HG03378 (cell line): Measurements from ENCODE around the gene CYP4B1.

Experiments used
- ATAC-seq: cut with Tn5 transposase; IDR thresholded peaks from one replicate; pipeline ENCODE4 v1.9.1; 2021; ENCODE audit warnings: mild to moderate bottlenecking, moderate library complexity; ENCODE audit not compliant: unreplicated experiment

The CYP4B1 gene

DNA sequence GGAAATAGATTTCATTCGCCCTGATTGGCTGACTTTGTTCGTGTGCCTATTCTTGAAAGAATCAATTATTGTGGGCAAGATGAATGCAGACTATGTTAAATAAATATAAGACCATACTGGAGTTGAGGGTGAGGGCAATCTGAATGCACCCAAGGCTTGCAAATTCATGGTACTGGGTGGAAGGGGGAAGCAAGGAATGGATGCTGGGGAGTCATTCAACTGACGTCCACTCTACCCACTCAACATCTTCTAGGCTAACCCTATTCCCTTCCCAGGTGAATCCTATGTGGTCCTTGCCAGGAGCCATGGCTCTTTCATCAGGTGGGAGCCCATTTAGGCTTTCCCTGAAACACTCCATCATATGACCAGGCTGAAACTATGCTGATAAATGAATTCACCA, 5.7 kb upstream of the CYP4B1 start:
- ATAC-seq: no peak

DNA sequence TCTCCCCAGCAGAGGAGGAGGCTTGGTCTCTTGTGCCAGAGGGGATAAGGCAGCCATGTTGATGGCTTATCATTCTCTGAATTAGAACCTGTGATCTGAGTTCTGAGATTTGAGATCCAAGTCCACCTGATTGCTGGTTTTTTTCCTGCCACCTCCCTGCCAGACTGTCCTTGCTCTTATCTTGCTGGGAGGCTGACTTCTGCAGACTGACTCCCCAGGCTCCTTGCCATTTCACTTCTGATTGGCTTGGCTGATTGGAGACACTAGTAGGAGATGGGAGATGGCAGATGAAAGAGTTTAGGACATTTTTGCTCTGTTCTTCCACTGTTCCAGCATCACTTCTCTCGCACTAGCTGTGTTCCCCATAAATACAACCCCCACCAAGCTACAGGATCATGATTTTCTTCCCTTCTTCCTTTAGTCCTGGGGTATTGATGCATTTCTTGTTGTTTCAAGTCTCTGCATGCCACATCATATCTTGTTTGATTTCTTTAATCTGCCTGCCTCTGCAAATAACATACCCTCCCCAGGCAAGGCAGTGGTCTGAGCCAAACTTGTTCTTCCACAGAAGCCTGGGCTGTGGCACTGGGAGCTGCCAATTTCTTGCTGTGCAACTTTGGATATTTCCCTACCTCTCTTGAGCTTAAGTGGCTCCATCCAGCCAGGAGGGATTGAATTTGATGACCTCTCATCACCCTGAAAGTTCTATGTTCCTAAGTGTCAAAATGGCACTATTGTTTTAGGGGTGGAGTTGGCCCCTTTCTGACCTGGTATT, 963 bp upstream of the CYP4B1 start:
- no peak for ATAC-seq

DNA sequence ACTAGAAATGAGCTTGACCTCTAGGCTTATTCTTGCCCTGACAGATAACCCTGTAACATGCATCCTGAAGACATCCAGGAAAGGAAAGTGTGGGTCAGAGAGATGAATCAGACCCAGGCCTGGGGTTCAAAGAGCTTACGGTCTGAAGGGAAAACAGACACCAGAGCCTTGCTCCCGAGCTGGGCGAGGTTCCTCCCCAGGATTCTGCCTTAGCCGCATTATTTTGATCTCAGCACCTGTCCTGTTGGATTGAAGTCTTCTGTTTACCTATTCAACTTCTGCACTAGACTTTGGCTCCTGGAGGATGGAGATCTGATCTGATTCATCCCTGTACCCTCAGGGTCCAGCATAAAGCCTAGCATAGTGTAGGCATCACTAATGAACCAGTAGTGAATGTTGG, 1.9 kb downstream of the CYP4B1 start:
- no peak for ATAC-seq

DNA sequence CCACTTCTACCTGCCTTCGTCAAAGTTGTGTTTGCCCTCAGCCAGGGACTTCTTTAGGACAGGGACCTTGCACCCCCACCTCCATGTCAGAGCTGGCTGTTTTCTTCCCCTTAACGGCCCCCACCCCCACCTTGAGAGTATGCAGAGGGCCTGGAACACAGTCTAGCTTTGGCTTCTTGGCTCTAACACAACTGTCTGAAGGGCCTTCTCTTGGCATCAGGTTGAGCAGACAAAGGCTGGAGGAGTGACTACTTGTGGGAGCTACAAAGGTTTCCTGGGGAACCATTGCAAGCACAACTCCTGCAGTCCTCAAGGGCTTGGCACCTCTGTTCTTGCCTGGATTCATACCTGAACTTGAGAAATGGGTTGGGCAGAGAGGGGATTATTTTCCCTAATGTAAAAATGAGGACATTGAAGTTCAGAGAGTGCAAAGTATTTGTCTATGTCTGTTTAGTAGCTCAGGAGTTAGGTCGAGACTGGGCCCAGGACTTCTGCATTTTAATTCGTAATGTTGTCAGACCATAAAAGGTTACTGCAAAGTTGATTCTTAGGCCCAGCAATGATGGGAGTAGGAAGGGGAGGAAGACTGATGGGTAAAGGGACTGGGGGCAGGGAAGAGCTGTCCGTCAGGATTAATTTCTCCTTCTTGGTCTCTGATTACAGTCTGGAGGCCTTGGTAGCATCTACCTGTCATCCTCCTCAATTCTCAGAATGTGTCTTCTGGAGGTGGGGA, 2.6 kb downstream of the CYP4B1 start:
- no peak for ATAC-seq

DNA sequence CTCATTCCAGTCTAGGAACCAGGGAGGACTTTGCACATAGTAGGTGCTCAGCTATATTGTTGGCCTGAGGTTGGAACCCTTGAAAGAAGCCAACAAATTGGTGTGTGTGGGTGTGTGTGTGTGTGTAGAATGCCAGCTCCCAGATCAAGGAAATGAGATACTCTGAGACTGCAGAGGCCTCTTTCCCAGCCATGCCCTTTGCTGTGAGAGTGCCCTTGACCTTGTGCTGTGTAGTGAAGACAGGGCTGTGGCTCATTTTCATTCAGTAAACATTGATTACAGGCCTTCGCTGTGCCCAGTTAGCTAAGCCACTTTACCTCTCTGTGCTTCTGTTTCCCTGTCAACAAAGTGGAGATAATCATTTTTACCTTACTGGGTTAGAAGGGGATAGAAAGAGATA, 3.2 kb downstream of the CYP4B1 start:
- ATAC-seq: no peak

DNA sequence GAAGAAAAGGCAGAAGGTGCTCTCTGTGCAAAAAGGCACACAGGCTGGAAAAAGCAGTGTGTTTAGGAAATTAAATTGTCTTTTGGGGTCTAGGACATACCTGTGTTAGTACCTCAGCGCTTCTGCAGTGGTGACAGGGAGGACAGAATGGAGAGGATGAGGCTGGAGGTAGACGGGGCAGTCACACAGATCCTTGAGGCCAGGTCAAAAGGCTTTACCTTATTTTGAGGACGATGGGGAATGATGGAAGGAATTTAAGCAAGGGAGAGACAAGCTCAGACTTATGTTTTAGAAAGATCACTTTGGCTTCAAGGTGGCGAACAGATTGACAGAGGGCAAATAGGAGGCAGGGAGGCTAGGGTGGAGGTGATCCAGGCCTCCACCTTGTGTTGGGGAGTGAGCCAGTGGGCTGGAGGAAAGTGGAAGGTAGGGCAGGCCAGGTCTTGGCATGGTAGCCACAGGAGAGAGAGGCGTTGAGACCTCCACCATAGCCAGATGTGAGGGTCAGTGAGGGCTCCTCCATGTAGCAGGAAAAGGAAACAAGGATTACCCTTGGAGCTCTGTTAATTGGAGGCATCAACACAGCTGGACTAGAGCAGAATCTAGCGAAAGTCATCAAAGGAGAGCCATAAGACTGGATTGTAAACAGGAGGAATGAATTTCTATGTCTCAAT, 4.2 kb downstream of the CYP4B1 start:
- ATAC-seq: no peak

DNA sequence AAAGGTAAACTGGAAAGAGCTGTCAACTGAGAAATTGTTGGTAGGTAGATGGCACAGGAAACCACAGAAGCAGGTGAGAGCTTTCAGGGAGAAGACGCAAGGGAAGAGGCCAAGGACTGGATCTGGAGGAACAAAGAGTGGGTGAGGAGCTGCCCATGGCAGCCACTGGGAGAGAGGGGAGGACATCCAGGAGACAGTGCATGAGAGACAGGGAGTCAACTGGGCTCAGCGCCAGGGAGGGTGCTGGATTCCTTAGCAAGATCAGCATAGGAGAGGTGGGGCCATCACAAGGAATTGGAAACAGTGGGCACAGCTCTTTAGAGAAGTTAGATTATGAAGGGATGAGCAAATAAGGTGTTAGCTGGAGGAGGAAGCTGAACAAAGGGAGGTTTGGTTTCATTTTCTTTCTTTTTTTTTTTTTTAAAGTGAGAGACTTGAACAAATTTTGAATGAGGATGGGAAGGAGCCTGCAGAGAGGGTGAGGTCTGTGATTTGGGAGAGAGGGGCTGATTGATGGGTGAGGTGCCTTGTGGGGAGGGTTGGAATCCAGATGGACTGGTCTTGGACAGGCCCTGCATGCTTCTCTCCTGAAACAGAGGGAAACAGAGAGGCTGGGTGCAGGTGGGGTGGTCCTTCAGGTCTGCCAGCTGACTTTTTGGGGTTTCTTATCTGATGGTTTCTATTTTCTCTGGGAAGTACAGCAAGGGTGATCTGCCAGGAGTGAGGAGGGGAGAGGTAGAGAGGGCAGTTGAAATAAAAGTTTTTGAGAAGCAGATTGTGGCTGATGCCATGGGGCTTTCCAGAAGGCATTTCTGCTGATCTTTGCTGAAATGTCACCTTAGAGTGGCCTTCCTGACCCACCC, 5.4 kb downstream of the CYP4B1 start:
- ATAC-seq: no peak

DNA sequence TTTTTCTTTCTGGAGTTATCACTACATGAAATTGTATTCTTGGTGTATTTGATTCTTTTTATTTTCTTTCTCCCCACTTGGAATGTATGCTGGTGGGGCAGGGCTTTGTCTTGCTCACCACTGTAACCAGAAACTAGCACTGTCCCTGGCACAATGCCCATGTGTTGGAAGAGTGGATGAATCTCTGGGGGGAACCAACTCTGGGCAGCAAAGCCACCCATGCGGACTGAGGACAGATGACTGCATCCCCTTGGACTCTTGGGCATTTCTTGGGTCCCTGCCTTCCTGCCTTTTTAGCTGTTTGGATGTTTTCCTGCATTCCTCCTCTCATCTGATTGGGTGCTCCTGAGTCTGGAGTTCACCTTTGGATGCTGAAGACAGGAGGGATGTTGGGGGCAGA, 6.1 kb downstream of the CYP4B1 start:
- ATAC-seq: no peak

DNA sequence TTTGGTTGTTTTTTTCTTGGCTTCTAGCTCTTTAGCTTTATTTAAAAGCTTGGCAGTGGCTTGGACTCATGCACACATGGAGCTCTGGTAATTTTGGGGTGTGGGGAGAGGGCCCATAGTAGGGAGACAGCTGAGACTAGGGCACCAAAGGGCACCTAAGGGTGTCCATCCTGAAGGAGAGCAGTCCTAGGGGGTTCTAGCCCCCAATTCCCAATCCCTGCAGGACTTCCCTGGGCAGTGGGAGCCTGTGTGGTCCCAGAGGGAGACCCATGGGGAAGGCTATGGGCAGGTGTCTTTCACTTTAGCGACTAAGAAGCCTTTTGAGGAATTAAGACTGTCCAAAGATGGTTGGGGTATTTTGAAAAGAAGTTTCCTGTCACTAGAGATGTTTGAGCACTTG, 6.9 kb downstream of the CYP4B1 start:
- no peak for ATAC-seq

DNA sequence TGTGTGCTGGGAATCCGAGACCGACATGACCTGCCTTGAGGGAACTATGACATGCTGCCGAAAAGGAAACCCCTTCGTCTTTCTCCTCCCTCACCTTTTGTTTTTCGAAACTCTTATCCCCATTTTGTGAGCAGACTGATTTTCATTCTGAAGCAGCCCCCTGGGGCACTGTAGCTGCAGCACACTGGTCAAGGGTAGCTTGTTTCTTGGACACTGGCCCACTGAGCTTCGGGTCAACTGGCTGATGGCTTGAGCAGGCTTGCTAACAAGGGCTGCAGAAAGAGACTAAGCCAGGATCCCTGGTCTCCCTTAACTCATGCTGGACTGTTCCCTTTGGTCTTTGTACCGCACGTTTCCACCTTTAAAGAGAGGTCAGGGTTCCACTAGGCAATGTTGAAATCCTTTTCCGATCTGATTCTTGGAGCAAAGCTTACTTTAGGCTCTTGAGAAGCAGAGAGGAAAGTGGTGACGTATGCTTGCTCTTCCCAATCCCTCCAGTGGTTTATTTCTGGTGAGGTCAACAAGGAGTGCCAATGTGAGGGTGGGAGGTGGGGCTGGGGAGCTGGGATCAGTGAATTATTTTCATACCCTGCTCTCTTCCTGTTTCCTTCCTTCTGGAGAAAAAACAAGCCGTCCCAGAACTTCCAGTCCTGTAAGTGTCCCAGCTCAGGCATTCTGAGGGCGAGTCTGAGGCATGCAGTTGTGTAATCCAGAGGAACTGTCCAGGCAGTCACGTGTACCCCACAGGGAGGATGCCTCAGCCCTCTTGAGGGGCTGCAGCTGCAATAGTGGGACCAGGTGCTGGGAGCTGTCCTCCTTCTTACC, 7.6 kb downstream of the CYP4B1 start:
- ATAC-seq: no peak

DNA sequence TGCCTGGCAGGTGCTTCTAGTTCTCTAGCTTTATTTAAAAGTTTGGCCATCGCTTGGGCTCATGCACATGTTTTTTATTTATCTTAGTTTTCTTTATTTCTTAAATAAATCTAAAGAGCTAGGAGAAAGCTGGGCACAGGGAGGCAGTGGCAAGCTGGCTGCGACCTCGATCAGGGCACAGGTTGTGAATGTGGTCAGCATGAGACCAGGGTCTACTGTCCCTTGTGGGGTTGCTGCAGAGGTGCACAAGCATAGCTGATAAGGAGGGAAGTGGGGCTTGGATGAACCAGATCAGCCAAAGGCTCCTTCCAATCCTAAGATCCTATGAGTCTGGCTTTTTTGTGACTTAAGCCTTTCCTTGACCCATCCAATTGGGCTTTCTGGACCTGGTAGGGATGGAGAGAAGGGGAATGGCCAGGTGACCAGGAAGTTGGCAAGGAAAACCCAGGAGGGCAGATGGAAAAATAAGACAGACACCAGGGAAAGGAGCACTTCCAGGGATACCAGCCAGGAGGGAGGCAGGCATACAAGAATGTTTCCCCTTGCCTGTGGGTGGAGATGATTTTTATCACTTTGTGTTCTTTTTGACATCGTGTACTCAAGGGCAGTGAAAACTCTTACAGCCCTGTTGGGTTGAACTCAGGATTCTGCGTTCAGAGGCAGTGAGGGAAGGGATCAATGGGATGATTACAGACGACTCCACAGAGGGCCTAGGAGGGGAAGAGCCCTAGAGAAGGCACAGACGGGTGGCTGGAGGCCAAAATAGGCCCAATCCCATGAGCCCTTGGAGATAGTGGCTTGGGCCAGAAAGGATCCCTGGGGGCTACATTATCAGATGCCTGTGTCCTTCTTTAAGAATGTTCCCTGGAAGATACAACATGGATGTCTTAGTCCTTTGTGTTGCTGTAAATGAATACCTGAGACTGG, 8.5 kb downstream of the CYP4B1 start:
- no peak for ATAC-seq

DNA sequence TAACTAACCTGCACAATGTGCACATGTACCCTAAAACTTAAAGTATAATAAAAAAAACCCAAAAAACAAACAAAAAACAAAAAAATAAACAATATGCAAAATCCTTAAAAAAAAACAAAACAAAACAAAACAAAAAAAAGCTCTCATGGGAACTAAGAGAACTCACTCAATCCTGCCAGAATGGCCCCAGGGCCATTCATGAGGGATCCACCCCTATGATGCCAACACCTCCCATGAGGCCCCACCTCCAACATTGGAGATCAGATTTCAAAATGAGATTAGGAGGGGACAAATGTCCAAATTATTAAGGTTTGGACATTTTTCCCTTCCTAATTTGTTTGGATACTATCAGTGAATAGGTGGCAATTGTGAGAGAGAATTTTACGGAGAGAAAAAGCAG, 10.2 kb downstream of the CYP4B1 start:
- no peak for ATAC-seq

DNA sequence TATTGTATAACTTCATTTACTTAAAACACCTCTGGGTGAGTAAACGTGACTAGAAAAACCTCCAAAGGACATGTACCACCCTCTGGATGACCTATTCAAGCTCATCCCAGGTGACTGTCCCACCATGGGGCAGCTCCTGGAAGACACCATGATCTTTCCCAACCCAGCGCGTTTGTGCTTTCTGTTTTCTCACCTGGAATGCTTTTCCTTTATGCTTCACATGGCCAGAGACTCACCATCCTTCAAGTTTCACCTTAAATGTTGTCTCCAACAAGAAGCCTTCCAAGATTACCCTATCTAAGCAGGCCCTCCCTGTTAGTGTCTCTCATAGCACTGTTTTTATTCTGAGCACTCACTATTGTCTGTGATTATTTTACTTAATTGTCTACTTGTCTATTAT, 11.1 kb downstream of the CYP4B1 start:
- no peak for ATAC-seq

DNA sequence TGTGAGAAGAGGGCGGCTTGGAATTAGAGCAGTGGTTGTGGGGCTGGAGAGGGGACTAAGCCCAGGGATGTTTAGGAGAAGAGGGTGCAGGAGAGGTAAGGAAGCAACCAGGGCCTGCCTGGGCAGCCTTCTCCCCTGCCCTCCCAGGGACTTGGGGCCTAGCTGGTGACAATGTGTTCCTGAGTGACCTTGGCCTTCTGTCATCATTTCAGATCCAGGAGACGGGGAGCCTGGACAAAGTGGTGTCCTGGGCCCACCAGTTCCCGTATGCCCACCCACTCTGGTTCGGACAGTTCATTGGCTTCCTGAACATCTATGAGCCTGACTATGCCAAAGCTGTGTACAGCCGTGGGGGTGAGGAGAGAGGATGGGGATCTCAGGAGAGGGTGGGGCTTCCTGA, 11.8 kb downstream of the CYP4B1 start:
- ATAC-seq: no peak

DNA sequence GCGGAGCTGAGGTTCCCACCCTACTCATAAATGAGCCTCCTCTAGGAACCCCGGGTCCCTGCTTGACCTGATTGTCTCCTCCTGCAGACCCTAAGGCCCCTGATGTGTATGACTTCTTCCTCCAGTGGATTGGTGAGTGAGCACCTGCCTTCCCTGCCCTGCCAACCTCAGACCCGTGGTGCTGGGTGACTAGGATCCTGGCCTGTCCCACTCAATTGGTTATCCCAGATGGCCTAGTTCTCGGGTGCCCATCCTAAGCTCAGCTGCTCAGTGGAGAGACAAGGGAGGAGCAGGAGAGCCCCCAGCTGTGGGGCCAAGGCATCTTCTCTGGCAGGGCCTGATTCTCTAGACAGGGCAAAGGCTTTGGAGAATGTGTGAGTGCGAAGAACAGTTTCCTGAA, 12.2 kb downstream of the CYP4B1 start:
- no peak for ATAC-seq

DNA sequence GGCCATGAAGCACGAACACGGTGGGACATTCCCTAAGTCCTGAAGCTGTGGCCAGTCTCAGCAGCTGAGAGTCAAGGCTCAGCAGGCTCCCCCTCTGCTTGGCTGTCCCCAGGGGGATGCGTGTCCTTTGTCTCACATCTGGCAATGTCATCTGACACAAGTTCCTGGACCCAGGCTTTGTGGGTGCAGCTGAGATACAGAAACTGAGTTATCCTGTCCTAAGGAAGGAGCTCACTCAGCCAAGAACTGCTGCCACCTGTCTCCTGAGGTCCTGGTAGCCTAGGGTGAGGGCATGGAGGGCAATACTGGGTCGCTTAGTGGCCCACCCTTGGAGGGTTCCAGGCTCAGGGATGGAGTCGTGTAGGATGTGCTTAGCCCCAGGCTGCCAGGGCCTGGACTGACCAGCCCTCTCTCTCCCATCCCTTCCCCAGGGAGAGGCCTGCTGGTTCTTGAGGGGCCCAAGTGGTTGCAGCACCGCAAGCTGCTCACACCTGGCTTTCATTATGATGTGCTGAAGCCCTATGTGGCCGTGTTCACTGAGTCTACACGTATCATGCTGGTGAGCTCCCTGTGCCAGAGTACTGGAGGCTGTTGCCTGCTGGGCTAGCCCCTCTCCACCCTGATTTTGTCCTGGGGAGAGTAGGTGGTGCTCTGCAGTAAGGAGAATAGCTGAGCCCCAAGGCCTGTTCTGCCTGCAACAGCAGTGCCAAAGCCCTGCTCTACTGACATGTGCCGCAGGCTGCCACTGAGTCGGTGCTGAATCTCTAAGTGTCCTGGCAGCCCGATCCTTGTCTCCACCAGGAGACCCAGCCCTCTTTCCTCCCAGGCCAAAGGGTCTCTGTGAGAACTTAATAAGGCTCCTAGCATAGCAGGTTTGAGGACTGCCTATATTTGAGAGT, 13.5 kb downstream of the CYP4B1 start:
- no peak for ATAC-seq

DNA sequence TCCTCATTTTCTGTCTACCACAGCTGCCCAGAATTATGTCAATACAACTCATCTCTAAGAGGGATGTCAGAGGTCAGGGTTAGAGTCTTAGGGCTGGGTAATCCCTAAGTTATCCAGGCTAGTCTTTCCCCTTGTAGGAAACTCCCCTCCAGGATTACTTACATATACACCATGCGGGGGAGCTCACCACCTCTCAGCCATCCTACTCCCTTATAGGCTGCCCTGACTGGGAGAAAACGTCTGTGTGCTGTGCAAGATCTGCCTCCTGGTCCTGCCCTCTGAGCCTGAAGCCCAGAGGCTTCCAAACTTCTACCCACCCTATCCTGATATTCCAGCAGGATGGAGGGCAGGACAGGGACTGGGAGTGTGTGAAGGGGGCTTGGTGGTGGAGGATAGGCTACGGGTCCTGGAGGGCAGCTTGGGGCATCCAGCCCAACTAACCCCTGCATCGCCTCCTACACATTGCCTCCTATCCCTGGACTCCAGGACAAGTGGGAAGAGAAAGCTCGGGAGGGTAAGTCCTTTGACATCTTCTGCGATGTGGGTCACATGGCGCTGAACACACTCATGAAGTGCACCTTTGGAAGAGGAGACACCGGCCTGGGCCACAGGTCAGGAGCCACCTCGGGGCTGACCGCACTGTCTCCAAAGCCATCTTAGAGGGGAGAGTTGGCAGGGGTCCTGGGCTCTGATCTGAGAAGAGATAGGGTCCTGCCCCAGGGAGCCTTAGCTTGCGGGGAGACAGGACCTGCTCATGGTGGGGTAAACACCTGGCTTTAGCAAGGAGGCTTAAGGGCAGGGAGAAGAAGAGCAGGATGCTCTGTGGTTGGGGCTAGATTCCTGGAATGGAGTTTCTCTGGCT, 14.4 kb downstream of the CYP4B1 start:
- no peak for ATAC-seq
